GM10847 (cell line): ENCODE data around the gene PFKFB3.
A peak's percentile ranks its signal among the peaks of the same experiment; 100 is the strongest.

Source experiments
- POLR2A ChIP-seq: IDR thresholded peaks from 2 replicates; pipeline ENCODE4 v1.6.1; 2011; ENCODE audit not compliant: insufficient read length; ENCODE audit errors: extremely low read depth

PFKFB3 gene

DNA sequence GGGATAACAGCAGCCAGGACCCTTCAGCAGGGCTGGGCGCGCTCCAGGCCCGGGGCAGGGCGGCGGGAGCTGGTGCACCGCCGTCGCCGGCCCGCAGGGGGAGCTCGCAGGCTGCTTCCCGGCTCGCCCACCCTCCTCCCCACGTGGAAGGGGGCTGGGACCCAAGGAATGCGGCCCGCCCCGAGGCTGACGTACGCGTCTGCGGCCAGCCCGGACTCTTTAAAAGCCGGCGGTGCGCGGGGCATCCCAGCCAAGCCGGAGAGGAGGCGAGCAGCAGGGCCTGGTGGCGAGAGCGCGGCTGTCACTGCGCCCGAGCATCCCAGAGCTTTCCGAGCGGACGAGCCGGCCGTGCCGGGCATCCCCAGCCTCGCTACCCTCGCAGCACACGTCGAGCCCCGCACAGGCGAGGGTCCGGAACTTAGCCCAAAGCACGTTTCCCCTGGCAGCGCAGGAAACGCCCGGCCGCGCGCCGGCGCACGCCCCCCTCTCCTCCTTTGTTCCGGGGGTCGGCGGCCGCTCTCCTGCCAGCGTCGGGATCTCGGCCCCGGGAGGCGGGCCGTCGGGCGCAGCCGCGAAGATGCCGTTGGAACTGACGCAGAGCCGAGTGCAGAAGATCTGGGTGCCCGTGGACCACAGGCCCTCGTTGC, at the start of gene PFKFB3:
Gene PFKFB3, plus strand, starts transcription at position 249 of the 647 bp plus-strand sequence. Its CDS starts 329 bp downstream, at position 578.
- TF ChIP-seq POLR2A, result peak; percentile 93

GRCh38 chr10:6153845-6154244, 48.9 kb upstream of the PFKFB3 start:
- TF ChIP-seq POLR2A, result no peak

GRCh38 chr10:6154566-6154965, 48.2 kb upstream of the PFKFB3 start:
- TF ChIP-seq POLR2A, result no peak

DNA sequence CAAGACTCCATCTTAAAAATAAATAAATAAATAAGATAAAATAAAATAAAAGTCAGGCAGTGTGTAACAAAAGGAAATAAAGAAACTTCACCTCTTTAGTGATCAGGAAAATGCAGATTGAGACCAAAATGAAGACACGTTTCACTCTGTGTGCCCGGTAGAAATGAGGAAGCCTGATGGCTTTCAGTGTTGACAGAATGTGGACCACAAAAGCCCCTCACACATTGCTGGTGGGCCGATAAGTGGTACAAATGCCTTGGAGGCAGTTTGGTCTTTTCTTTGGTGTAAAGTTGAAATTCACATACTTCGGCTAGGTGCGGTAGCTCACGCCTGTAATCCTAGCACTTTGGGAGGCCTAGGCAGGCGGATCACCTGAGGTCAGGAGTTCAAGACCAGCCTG, 44.5 kb upstream of the PFKFB3 start:
- TF ChIP-seq POLR2A, result no peak

- no peak for TF ChIP-seq POLR2A
Measured at GRCh38 chr10:6161921-6162320, 40.8 kb upstream of the PFKFB3 start.

DNA sequence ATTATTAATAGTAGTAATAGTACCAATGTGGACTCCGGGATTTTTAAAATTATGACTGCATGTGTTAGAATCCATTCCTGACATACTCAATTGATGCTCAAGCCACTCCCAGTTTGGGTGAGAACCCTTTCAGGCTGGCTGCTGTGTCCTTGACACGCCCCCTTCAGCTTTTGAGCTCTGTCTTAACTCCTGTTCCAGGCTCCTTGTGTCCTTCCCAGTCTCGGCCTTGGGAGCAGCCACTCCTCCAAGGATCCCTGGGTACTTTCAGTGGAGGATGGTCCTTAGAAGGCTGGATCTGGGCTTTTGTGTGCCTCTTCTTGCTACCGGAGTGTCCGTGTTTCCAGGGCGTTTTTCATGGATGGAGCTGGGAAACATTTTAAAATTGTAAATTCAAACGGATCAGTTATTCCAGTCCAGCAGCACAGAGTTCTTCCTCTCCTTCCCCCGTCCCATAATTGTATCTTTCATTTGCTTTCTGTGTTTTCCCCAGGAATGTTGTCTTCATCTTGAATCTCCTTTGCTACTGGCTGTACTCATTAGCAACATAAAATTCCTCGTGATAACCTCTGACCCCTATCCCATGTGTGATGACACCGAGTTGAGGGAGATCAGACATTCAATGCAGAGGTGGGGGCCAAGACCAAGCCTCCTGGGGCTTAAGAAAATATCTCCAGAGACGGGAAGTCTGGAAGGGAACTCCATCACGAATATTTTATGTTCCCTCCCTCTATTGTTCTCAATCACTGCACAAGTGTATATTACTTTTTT, 40.0 kb upstream of the PFKFB3 start:
- TF ChIP-seq POLR2A, result no peak

- peak; percentile 60 for TF ChIP-seq POLR2A
Measured at GRCh38 chr10:6163364-6164270, 39.1 kb upstream of the PFKFB3 start.

- no peak for TF ChIP-seq POLR2A
Measured at GRCh38 chr10:6164271-6165095, 38.2 kb upstream of the PFKFB3 start.

DNA sequence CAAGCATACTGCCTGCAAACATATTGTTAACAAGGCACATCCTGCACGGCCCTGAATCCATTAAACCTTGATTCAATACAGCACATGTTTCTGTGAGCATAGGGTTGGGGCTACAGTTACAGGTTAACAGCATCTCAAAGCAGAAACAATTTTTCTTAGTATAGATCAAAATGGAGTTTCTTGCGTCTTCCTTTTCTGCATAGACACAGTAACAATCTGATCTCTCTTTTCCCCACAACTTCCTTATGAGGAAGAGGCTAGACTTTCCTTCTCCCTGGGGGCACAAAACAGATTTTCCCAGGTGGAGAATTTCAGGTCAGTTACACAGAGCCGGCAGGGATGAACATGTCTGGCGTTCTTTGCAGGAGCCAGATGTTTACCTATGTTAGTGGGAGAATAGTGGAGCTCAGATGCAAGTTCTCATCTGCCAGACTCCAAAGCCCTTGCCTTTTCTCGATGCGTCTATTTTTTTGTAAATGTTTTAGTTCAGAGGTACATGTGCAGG, 37.5 kb upstream of the PFKFB3 start:
- TF ChIP-seq POLR2A, result no peak

GRCh38 chr10:6167456-6167855, 35.3 kb upstream of the PFKFB3 start:
- no peak for TF ChIP-seq POLR2A

DNA sequence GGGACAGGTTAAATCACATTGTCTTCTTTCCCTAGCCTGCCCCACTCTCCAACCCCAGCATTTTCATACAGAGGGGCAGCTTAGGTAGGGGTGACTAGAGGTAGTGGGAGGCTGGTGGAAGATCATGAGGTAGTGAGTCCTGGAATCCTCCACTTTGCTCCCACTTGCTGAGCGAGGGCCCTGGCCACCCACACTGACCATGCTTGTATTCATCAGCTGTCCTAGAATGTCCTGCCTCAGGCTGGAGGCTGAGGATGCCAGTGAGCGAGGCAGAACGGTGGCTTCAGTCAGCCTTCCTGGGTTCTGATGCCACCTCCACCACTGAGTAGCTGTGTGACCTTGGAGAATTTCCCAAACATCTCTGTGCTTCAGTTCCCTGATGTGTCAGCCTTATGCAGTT, 34.6 kb upstream of the PFKFB3 start:
- no peak for TF ChIP-seq POLR2A

DNA sequence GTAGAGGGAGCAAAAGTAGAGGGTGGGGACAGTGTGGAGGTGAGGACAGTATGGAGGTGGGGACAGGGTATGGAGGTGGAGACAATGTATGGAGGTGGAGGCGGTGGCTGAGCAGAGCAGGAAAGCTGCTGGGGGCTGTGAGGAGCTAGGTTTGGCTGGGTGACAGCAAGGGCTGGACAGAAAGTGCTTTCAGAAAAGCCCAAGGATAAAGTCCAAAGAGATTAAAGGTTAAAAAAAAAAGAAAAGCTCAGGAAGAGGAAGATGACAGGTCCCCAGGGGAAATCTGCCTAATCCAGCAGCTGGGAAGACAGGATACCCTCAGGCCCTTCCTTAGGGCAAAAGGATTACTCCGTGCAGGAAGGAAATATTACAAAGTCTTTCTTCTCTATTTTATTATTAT, 32.1 kb upstream of the PFKFB3 start:
- no peak for TF ChIP-seq POLR2A

- no peak for TF ChIP-seq POLR2A
Measured at GRCh38 chr10:6171881-6172695, 30.6 kb upstream of the PFKFB3 start.

DNA sequence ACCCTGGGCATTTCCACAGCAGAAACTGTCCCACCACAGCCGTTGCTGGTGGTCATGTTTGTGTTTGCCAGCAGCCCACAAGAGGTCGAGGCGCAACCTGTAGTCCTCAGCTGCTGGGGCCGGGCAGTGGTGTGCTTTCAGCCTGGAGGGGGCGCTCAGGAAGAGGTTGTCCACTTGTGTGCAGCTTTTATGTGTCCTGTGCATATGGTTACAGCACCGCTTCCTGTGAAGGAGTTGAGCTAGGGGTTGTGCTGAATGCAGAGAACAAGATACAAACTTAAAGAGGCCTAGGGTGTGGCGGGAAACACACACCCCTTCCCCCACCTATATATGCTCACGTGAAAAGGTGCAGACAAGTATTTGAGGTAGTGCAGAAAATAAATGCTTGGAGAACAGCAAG, 29.5 kb upstream of the PFKFB3 start:
- TF ChIP-seq POLR2A, result no peak
